GM19099 (cell line): Measurements from ENCODE around the gene MAP4K3.

Experiments used
- POLR2A ChIP-seq: IDR thresholded peaks from 3 replicates; pipeline ENCODE4 v1.6.1; 2011; ENCODE audit warnings: low read depth; ENCODE audit not compliant: insufficient read length; ENCODE audit errors: extremely low read depth

Gene MAP4K3

GRCh38 chr2:39311469-39311868 is 125.6 kb downstream of the MAP4K3 start:
- TF ChIP-seq POLR2A = no peak

GRCh38 chr2:39308778-39309177 is 128.3 kb downstream of the MAP4K3 start:
- no peak for TF ChIP-seq POLR2A

- TF ChIP-seq POLR2A = no peak
Observed at GRCh38 chr2:39306626-39307025, 130.5 kb downstream of the MAP4K3 start.

GRCh38 chr2:39304729-39305128 is 132.4 kb downstream of the MAP4K3 start:
- TF ChIP-seq POLR2A = no peak

- no peak for TF ChIP-seq POLR2A
Observed at GRCh38 chr2:39304200-39304599, 132.9 kb downstream of the MAP4K3 start.

GRCh38 chr2:39301352-39301751 is 135.7 kb downstream of the MAP4K3 start:
- no peak for TF ChIP-seq POLR2A

GRCh38 chr2:39300044-39300978 is 136.8 kb downstream of the MAP4K3 start:
- TF ChIP-seq POLR2A = no peak

GRCh38 chr2:39290433-39290832 is 146.7 kb downstream of the MAP4K3 start:
- TF ChIP-seq POLR2A = no peak

GRCh38 chr2:39289609-39290008 is 147.5 kb downstream of the MAP4K3 start:
- no peak for TF ChIP-seq POLR2A

GRCh38 chr2:39283561-39283960 is 153.5 kb downstream of the MAP4K3 start:
- TF ChIP-seq POLR2A = no peak

- no peak for TF ChIP-seq POLR2A
Observed at GRCh38 chr2:39281391-39281790, 155.7 kb downstream of the MAP4K3 start.

- TF ChIP-seq POLR2A = no peak
Observed at GRCh38 chr2:39275016-39275415, 162.1 kb downstream of the MAP4K3 start.

GRCh38 chr2:39269941-39270340 is 167.1 kb downstream of the MAP4K3 start:
- no peak for TF ChIP-seq POLR2A

- no peak for TF ChIP-seq POLR2A
Observed at GRCh38 chr2:39266916-39267434, 170.1 kb downstream of the MAP4K3 start.

- no peak for TF ChIP-seq POLR2A
Observed at GRCh38 chr2:39266139-39266805, 170.8 kb downstream of the MAP4K3 start.

- TF ChIP-seq POLR2A = no peak
Observed at GRCh38 chr2:39265315-39265714, 171.8 kb downstream of the MAP4K3 start.
